Neural cell (in vitro differentiated cells): ENCODE measurements around the gene MYOG.

Experiments
- CTCF ChIP-seq: fragments of 450-650 bp; IDR thresholded peaks from 2 replicates; pipeline ENCODE4 v1.5.1; 2014; ENCODE audit warnings: antibody characterized with exemption, mild to moderate bottlenecking, moderate library complexity; ENCODE audit not compliant: poor library complexity, severe bottlenecking
- EZH2 ChIP-seq: fragments of 200-600, 300-800 bp; shearing (Covaris generic), sonication (generic); IDR thresholded peaks from 2 replicates; pipeline ENCODE4 v1.6.1; 2014; ENCODE audit warnings: antibody characterized with exemption, low read length, borderline replicate concordance, mild to moderate bottlenecking; ENCODE audit not compliant: insufficient read depth, poor library complexity, severe bottlenecking
- POLR2AphosphoS5 ChIP-seq: IDR thresholded peaks from 2 replicates; pipeline ENCODE4 v1.6.1; 2012

GRCh38 chr1:203033917-203034316, 51.9 kb downstream of the MYOG start:
- TF ChIP-seq CTCF = no peak
- TF ChIP-seq EZH2 = no peak
- TF ChIP-seq POLR2AphosphoS5 = no peak
